Right renal cortex interstitium (tissue), 3 donors: ENCODE data around the gene ACTG1. TPM values are rescaled to one million over a fixed set of nuclear protein-coding genes. Genes with fewer than 3 reads are reported as not detected.
A peak's percentile ranks its signal among the peaks of the same experiment; 100 is the strongest.

Source experiments
- DNase-seq, 3 donors: peaks; one replicate each; pipeline ENCODE4 v3.0.0-alpha.2; 2013; ENCODE audit warnings: low read depth in 3 of 3, low spot score in 2 of 3
- polyA plus RNA-seq, 3 donors: library from polyadenylated mRNA; unstranded; fragments of 120-200 nt; gene quantifications; one replicate each; pipeline ENCODE4 v1.2.1, GENCODE V29; 2013; ENCODE audit not compliant: insufficient read length in 3 of 3

Gene ACTG1
- polyA plus RNA-seq, 3 donors: 2,985 to 3,420 (median 3,066) TPM

DNA sequence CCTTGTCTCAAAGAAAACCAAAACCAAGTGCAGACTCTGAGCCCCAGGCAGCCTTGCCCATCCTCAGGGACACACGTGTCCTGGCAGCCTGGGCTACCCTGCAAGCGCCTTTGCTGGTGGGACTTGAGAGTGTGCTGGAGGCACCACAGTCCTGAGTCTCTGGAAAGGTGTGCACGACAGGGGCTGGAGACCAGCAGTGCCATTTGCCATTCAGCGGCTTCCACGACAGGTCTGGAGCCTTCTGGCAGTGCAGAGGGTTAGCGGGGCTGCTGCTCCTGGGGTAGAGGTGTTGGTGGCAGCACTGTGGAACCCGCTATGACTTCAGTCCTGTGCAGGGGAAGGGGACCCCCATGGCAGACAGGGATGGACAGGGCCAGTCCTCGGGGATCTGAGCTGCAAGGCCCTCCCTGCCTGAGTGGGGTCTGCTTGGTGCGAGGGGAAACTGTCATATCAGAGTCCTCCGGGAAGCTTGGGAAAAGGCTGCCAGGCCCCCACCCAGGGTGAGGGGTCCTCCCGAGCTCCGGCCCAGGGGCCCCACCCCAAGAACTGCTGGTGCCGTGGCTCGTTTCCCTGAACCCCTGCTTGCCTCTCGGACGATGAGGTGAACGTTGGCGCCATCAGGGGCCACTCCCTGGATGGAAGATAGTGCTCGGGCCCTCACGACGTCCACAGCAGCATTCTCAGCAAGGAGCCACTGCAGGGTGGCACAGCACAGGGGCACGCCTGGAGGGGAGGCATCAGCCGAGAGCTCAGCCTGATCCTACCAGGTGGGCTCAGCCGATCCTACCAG lies 32.8 kb upstream of the ACTG1 start:
- DNase-seq: no peak

DNA sequence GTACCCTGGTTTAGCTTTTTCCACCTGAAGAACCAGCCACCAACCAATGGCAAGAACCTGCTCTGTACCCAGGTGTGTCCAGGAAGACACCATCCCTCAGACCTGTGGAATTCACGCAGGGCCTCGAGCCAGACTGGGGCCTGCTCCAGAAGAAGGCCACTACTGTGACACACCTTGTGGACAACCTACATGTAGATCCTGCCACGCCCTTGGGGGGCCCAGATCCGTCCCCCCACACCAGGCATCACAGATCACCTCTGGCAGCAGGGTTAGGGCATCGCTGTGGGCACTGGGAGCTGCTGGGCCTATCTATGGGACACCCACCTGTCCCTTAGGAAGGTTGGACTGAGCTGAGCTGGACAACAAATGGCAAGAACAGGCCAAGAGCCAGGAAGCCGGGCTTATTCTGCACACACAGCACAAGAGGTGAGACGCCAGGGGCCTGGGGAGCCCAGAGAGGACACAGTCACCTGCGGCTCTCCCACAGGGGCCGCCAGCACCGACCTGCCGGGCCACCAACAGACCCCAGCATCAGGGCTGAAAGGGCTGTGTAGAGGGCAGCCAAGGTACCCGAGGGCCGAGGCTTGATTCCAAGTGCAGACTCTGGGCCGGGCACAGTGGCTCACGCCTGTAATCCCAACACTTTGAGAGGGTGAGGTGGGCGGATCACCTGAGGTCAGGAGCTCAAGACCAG lies 31.8 kb upstream of the ACTG1 start:
- no peak for DNase-seq

DNA sequence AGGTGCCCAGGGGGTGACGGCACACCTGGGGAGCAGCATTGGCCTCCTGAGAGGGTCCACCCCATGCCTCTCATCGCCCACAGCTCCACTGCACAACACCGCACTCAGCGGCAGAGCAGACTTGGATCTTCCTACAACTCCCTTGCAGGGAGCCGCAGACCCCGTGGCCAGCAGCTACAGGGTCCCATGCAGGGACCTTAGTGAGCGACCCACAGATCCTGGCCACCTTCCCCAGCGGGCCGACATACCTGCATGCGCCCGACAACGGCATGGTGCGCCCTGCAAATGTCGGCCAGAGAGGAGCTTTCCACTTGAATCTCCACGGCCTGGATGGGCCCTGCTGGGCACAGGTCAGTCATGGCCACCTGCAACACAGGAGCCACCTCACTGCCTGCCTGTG lies 31.2 kb upstream of the ACTG1 start:
- DNase-seq: no peak

DNA sequence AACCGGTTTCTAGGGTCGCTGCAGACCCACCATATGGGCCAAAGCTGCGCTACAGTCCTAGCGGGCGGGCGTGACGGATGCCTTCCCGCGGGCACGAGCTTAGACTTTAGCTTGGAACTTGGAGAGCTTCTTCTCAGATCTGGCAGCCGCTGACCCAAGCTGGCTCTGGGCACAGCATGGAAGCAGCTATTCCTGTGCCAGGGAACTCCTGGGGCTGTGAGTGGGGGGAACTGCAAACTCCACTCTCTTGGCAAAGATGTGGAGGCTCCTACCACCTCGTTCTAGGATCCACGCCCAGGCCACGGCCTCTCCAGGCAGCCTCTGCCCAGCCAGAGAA lies 30.7 kb upstream of the ACTG1 start:
- DNase-seq: no peak

DNA sequence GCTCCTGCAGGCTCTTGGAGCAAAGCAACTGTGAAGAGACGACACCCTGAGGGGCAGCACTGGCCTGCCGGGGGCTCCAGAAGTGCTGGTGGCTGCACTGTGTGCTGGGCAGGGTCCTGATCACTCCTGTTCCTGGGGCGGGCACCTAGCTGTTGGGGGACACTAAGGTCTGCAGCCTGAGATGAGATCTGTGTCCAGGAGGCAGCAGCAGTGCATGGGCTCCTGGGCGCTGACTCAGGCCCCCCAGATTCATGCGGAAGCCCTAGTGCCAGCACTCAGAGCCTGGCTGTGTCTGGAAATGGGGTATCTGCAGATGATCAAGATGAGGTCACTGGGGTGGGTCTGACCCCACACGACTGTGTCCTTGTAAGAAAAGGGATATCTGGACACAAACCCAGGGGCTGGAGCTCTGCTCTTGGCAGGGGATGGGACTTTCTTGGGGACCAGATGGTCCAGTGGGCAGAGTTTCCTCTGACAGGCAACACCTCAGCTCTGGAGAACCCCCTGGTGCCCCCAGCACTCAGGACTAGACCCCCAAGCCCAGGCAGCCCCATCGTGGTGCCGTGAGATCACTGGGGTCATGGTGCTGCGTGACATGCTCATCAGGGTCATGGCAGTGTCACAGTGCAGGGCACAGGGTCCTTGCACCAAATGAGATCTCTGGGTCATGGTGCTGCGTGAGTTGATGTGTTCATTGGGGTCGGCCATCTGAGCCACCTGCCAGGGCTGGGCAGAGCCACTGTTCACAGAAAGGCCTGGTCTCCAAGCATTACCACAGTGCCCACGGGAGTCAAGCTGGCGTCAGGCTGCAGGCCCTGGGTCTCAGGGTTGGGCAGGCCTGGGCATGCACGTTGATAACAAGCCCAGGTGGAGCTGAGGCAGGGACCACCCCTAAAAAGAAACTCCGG lies 30.1 kb upstream of the ACTG1 start:
- no peak for DNase-seq

DNA sequence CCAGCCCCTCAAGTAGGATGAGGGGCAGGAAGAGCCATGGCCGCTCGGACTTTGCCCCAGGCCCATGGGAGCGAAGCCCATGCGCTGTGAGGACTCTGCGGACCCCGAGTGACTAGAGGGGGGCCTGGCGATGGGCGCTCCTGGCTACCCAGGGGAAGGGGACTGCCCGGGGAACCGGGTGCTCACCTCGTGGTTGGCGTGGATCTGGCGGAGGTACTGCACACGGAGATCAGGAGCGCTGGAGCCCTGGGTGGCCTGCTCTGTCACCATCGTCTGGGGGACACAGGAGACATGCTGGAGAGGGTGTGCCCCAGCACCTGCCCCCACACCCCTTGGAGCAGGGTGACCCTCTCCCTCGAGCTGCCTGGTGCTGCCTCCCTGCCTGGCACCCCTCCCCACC lies 28.5 kb upstream of the ACTG1 start:
- no peak for DNase-seq

DNA sequence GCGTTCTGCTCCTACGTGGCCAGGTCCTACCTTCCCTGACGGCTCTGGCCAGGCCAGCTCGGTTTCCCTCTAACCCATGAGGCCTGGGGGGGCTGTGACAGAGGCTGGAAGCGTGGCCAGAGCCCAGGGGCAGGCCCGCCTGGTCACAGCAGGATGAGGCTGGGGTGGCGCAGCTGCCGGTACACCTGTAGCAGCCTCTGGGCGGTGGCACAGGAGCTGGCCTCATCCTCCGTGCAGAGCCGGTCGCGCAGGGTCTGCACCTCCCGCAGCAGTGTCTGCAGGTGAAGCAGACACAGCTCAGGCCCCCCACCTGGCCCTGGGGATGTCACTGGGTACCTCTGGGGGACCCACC lies 28.1 kb upstream of the ACTG1 start:
- no peak for DNase-seq

DNA sequence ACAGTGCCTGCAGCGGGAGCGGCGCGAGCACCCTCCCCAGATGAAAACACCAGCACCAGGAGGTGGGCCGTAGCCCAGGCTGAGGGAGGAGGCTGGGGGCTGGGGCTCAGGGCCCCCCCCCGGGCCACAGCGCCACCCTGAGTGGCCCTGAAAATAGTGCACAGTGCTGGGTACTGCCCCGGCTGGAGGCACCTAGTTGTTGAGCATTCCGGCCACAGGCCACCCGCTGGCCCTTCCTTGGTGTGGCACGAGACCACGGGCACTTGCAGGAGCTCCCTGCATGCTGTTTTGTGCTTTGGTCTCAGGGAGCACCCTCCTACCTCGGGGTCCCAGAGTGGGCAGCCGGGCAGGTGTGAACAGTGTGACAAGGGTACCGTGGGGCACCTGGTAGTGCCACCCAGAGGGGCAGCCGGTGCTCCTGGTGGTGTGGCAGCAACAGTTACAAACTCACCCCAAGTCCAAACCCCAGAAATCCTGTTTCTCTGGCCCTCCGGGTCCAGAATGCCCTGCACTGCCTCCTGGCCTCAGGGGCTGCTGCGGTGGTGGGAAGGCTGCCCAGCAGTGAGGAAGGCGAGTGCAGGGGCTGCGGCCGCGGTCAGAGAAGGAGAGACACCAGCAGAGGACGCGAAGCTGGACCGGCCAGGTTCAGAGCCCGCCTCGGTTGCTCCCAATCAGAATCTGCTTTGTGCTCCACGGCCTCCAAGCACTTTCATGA lies 27.5 kb upstream of the ACTG1 start:
- DNase-seq: no peak

DNA sequence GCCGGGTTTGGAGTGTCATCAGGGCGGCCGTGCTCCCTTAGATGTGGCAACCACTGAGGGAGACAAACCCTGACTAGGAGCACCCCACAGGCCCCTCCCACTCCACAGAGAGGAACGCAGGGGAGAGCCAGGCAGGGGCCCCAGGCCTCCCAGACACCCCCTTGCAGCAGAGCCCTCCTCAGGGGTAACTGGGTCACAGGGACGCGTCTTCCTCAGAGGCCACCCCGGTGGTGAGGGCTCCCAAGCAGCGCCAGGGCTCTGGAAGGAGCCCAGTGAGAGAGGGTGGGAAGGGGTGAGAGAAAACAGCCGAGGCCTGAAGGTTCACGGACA lies 26.9 kb upstream of the ACTG1 start:
- DNase-seq: no peak

DNA sequence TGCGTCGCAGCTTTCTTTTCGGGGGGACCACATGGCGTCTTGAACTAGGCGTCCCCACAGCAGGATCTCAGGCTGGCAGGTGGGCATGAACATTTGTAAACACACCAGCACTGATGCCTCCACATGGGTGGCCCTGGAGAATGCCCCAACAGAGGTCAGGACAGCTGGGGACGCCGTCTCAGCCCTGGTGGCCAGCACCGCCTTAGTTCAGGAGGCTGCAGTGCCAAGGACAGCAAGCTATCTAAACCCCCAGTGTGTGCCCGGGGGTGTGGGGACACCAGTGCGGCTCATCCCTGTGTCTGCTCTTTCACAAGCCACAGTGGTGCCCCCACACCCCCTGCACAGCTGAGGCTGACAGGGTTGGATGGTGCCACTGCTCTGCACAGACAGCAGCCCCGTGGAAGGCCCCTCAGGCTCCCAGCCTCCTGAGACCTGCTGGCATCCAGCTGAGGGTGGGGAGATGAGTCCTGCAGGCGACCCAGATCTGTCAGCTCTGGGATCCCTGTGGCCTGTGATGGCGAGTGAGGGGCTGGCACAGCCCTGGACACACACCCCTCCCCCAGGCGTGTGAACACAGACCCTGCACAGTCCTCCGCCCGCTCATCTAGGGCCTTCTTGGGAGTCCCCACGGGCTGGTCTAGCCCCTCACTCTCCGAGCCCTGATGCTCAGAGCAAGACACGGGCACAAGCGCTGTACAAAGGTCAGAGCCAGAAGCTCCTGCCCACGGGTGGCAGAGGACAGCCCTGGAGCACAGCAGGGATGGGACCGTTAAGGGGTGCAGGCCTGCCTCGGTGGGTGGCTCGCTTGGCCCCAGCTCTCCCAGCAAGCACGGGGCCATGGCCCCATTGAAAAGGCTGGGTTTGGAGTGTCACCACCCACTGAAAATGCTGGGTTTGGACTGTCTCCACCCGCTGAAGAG lies 26.3 kb upstream of the ACTG1 start:
- DNase-seq: no peak

DNA sequence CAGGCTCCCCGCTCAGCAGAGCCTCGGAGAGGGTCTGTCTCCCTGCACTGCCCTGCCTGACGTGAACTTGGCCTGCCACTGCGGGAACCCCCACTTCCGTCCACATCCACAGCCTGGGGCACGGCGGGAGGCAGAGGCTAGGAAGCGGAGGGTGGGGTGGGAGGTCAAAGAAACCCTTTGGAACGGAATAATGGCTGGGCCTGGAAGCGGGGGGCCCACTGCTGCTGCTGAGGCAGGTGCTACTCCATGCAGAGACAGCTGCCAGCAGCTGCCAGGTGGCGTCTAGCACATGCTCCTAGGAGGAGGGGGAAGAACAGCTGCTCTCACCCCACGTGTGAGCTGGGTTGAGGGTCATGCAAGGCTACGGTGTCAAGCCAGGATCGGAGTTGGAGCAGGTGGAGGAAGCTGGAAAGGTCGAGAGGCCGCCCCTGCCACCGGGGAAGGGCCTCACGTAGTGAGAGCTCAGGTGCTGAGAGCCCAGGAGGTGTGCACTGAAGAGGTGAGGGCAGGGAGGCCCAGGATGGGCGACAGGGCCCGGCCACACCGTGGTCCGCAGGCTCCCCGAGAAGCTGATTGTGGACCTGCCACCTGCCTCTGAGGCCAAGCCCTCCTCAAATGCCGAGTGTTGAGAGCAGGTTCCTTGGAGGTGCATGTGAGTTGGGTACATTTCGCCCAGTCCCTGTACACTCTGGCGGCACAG lies 25.4 kb upstream of the ACTG1 start:
- no peak for DNase-seq

DNA sequence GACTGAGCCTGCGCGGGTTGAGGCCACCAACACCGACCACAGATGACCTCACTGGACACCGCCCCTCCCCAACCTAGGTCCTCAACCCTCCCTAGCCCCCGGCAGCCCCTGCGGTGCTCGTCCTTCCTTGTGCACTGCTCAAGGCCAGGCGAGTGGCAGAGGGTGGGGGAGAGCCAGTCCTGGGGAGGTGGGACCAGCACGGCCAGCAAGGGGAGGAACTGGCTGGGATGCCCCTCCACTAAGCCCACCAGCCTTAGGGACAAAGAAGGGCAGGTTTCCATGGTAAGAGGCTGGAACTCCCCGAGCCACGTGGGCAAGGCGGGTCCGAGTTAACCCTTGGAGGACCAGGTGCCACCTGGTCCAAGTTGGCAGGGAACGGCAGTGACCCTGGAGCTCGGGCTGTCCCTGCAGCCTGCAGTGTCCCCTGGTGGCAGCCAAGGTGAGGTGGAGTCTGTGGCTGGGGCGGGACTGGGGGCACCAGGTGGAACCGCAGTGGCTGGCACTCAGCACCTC lies 24.8 kb upstream of the ACTG1 start:
- peak in 1 of 3 donors; percentile 56 for DNase-seq

DNA sequence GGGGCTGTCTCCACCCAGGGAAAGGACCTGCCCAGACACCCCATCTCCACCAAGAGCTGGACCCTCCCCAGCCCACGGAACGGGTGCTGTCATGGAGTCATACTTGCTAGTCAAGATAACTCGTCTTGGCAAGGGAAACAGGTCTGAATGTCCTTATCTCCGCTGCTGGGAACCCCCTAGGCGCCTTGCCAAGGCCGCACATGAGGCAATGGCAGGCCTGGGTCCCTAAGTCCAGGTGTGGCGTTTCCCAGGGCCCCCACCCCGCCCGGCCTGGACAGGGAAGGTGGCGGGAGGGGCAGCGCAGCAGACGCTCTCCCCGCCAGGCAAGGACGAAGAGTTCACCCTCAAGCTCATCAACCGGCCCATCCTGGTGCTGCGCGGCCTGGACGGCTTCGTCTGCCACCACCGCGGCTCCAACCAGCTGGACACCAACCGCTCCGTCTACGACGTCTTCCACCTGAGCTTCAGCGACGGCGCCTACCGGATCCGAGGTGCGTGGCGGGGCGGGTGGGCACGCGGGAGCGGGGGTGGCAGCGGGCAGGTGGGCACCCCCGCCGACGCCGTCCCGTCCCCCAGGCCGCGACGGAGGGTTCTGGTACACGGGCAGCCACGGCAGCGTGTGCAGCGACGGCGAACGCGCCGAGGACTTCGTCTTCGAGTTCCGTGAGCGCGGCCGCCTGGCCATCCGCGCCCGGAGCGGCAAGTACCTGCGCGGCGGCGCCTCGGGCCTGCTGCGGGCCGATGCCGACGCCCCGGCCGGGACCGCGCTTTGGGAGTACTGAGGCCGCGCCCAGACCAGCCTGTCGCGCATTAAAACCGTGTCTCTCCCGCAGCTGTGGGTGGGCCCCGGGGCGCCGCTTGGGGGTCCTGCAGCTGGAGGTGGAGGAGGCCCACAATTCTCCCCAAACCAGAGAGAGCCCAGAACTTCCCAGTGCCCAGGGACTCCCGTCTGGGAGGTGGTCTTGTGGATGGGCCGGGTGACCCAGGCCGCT lies 24.0 kb upstream of the ACTG1 start:
- no peak for DNase-seq

DNA sequence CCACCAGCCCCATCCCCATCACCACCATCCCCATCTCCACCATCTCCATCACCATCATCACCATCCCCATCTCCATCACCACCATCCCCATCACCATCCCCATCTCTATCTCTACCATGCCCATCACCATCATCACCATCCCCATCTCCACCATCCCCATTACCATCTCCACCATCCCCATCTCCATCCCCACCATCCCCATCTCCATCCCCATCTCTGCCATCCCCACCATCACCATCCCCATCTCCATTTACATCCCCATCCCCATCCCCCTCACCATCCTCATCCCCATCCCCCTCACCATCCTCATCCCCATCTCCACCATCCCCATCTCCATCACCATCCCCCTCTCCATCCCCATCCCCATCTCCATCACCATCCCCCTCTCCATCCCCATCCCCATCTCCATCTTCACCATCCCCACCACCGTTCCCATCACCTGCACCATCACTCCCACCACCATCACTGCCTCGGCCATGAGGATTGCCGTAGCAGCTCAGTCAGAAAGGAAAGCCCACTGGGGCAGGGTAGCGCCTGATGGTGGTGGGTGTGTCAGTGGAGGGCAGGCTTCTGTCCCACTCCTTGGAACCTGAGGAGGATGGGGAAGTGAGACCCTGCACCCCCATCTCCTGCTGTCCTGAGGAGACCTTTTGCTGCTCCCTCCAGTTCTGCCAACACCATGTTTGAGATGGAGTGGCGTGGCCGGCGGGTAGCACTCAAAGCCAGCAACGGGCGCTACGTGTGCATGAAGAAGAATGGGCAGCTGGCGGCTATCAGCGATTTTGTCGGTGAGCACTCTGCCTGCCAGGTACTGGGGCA lies 23.1 kb upstream of the ACTG1 start:
- DNase-seq: no peak

DNA sequence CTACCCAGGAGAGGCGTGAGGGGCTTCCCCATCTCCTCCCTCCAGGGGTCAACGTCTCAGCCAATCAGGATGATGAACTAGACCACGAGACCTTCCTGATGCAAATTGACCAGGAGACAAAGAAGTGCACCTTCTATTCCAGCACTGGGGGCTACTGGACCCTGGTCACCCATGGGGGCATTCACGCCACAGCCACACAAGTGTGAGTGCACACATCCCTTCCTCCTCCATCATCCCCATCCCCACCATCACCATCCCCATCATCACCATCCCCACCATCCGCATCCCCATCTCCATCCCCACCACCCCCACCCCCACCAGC lies 22.4 kb upstream of the ACTG1 start:
- DNase-seq: no peak

DNA sequence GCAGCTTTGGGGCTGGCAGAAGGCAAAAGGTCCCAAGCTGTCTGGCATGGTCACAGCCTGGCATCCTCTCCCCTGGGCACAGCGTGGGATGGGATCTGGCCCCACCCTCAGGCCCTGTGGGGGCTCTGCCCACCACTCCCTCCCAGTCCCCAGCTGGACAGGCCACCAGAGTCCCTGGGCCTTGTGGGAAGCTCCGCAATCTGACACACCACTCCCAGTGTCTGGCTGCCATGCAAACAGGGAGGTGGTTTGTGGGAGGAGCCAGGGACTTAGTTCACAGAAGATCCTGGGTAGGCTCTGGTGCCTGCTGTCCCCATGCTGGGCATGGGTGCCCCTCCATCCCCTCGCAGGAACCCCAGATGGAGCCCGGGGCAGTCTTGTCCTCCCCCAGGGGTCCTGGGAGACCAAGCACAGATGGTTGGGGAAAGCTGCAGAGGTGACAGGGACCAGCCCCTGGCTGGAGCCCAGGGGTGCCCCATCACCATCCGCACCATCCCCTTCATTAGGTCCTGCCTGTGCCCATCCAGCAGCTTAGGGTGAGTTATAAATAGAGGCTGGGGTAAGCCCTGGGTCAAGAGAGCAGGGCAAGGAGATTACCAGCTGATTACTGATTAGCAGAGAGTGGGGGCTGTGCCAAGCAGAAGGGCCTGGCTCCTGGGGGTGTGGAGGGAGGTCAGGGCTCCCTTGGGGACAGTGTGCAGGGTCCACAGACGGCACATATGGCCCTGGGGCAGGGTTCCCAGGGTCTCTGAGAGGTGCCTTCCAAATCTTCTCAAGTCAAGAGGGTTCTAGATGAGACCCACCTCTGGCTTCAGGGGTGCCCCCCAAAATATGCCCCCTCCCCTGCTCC lies 21.8 kb upstream of the ACTG1 start:
- DNase-seq: no peak
